H1 (cell line): Measurements from ENCODE around the gene PTPRD. TPM values are rescaled to one million over a fixed set of nuclear protein-coding genes. Genes with fewer than 3 reads are reported as not detected.

ENCODE experiments used
- POU5F1 ChIP-seq: IDR thresholded peaks from 2 replicates; pipeline ENCODE4 v1.6.1; 2011; ENCODE audit warnings: low read depth, mild to moderate bottlenecking, low read length, moderate library complexity
- ZNF274 ChIP-seq: IDR thresholded peaks from 2 replicates; pipeline ENCODE4 v1.7.0; 2012; ENCODE audit warnings: low read length, borderline replicate concordance; ENCODE audit errors: extremely low read depth
- polyA plus RNA-seq, 7 experiments: library from polyadenylated mRNA; depleted of rRNA in 3 of 7; stranded (reverse) in 5 of 7; unstranded in 2 of 7; fragments of >200 nt in 5 of 7; fragments of 200-250 nt in 2 of 7; gene quantifications; 1 replicate in 5 of 7; 2 replicates in 1 of 7; 4 replicates in 1 of 7; pipeline versions ENCODE4 v1.2.1 to v1.2.3, GENCODE V29; 2011 to 2013; ENCODE audit warnings: missing spikeins in 2 of 7, mixed read lengths in 2 of 7
- total RNA-seq: library from RNA; stranded (reverse); fragmentation: NEBNext Ultra II Directional; extraction: Animal tissue kit (Norgen Biotek cat#: 25700); gene quantifications from 2 replicates; pipeline ENCODE4 v1.2.1, GENCODE V29; 2021

The PTPRD gene
- total and polyA plus RNA-seq, 2 of the 8 experiments (the other 6 are each of a cell fraction or from before 2014, with no cell fraction given), result 17.2 to 77.0 TPM

DNA sequence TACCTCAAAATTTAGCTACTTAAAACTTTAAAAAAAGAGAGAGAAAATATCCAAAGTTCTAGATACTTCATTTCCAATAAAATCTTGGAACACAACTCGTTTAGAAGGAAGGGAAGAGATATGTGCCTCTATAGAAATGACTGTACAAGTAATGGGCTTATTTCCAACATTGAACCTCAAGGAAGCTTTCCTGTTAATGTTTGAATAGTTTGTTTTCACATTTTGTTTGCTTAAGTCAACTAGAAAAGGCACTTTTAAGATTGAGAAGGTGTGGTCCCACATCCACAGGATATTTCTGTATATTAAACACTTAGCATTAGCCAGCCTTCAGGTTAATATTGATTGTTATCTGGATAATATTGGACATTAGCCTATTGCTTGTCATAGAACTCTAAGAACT, 384.7 kb downstream of the PTPRD start (continued):
- TF ChIP-seq ZNF274 (no peak), POU5F1 (no peak)
